Peyer's patch (tissue), 4 donors: ENCODE data around the gene CRCP.

ENCODE experiments used
- CTCF ChIP-seq, 6 experiments: fragments of 450-650 bp in 4 of 6; fragments of 200-600 bp in 2 of 6; sonication (generic) in 1 of 6; IDR thresholded peaks; one replicate each; pipeline ENCODE4 v1.5.1; 2017 to 2019; ENCODE audit warnings: antibody characterized with exemption in 6 of 6, mild to moderate bottlenecking in 3 of 6, moderate library complexity in 1 of 6
- POLR2A ChIP-seq, 2 donors: fragments of 450-650 bp; IDR thresholded peaks; one replicate each; pipeline ENCODE4 v1.5.1; 2017; ENCODE audit warnings: antibody characterized with exemption in 2 of 2, mild to moderate bottlenecking in 2 of 2, moderate library complexity in 2 of 2

GRCh38 chr7:66100408-66101050 is 14.1 kb upstream of the CRCP start:
- TF ChIP-seq CTCF (IDR thresholded peaks at IDR 0.05) = no peak
- no peak for TF ChIP-seq POLR2A (IDR thresholded peaks at IDR 0.05)
